Germinal center (tissue), 1 donor: ENCODE results near the gene MRGPRF.

Source experiments
- DNase-seq: peaks from one replicate; pipeline ENCODE4 v3.0.0; 2012; ENCODE audit warnings: mixed read lengths, low spot score

The MRGPRF gene

GRCh38 chr11:69050592-69051380 is 37.7 kb upstream of the MRGPRF start:
- DNase-seq = no peak

GRCh38 chr11:69049490-69049867 is 36.4 kb upstream of the MRGPRF start:
- peak; percentile 60 for DNase-seq

GRCh38 chr11:69048694-69049489 is 35.8 kb upstream of the MRGPRF start, which contains the start of gene TPCN2:
TPCN2 (plus strand) TSS chr11:69048932; CDS start chr11:69048998, 66 bp downstream.
- peak; percentile 99 for DNase-seq

GRCh38 chr11:69048031-69048693 is 35.1 kb upstream of the MRGPRF start:
- DNase-seq = no peak

GRCh38 chr11:69044111-69045013 is 31.3 kb upstream of the MRGPRF start:
- DNase-seq = no peak

GRCh38 chr11:69041516-69041915 is 28.5 kb upstream of the MRGPRF start:
- DNase-seq = no peak

- DNase-seq = no peak
Observed at GRCh38 chr11:69040581-69041260, 27.7 kb upstream of the MRGPRF start.

- no peak for DNase-seq
Observed at GRCh38 chr11:69040051-69040450, 27.0 kb upstream of the MRGPRF start.

GRCh38 chr11:69039501-69039900 is 26.5 kb upstream of the MRGPRF start:
- no peak for DNase-seq

GRCh38 chr11:69037544-69037943 is 24.5 kb upstream of the MRGPRF start:
- DNase-seq = no peak

GRCh38 chr11:69037074-69037473 is 24.0 kb upstream of the MRGPRF start:
- DNase-seq = no peak

GRCh38 chr11:69035946-69036340 is 22.9 kb upstream of the MRGPRF start:
- no peak for DNase-seq

- no peak for DNase-seq
Observed at GRCh38 chr11:69035150-69035945, 22.3 kb upstream of the MRGPRF start.

- no peak for DNase-seq
Observed at GRCh38 chr11:69034123-69034867, 21.2 kb upstream of the MRGPRF start.

- DNase-seq = no peak
Observed at GRCh38 chr11:69033431-69033830, 20.4 kb upstream of the MRGPRF start.

- no peak for DNase-seq
Observed at GRCh38 chr11:69032833-69033232, 19.8 kb upstream of the MRGPRF start.

GRCh38 chr11:69030301-69030700 is 17.3 kb upstream of the MRGPRF start:
- no peak for DNase-seq

- no peak for DNase-seq
Observed at GRCh38 chr11:69027704-69028372, 14.8 kb upstream of the MRGPRF start.

GRCh38 chr11:69024509-69024908 is 11.5 kb upstream of the MRGPRF start:
- DNase-seq = no peak
